Panc1 (cell line): ENCODE measurements around the gene TREML4. TPM values are rescaled to one million over a fixed set of nuclear protein-coding genes. Genes with fewer than 3 reads are reported as not detected.
A peak's percentile ranks its signal among the peaks of the same experiment; 100 is the strongest.

Experiments
- ATAC-seq: fragments of 200-7000 bp; cut with Tn5 transposase; 2 replicates; pipeline ENCODE4 v1.9.1; 2020; ENCODE audit warnings: mild to moderate bottlenecking, moderate library complexity
- BruUV-seq: library from RNA; stranded (reverse); fragments of 400-500 nt; replicated peaks from 2 replicates; lab custom pipeline; 2021; lab: Mats Ljungman, UMichigan
- CTCF ChIA-PET: fragments of 300-600 bp; sonication (Branson Sonifier 250); formaldehyde crosslinking; loops from one replicate; lab custom pipeline; 2022; ENCODE audit warnings: antibody characterized with exemption; lab: Charles Lee
- POLR2A ChIA-PET: fragments of 300-600 bp; sonication (Branson Sonifier 250); formaldehyde crosslinking; loops from one replicate; lab custom pipeline; 2022; ENCODE audit warnings: antibody characterized with exemption; lab: Charles Lee
- DNase-seq: peaks from one replicate; pipeline ENCODE4 v3.0.0-alpha.2; 2010; ENCODE audit warnings: low read depth, low spot score
- H3K27ac ChIP-seq: 2 replicates; pipeline ENCODE4 v1.5.1; 2011; ENCODE audit warnings: mild to moderate bottlenecking, low read length, inconsistent platforms
- H3K27me3 ChIP-seq: fragments of 200-500 bp; sonication (Bioruptor generic); 2 replicates; pipeline ENCODE4 v1.6.0; 2014; ENCODE audit warnings: low read length, inconsistent platforms; ENCODE audit not compliant: control insufficient read depth, insufficient read depth
- H3K36me3 ChIP-seq: fragments of 200-500 bp; sonication (Bioruptor generic); 2 replicates; pipeline ENCODE4 v1.5.1; 2014; ENCODE audit warnings: inconsistent platforms, mild to moderate bottlenecking, low read length, moderate library complexity; ENCODE audit not compliant: control insufficient read depth, insufficient read depth
- H3K4me1 ChIP-seq: 2 replicates; pipeline ENCODE4 v1.5.1; 2011; ENCODE audit warnings: inconsistent platforms, mild to moderate bottlenecking, low read length, moderate library complexity; ENCODE audit not compliant: control insufficient read depth, insufficient read depth
- H3K4me3 ChIP-seq, 2 experiments: 2 replicates each; pipeline ENCODE4 v1.5.1; 2011 to 2012; ENCODE audit warnings: low read depth in 2 of 2, low read length in 2 of 2, mild to moderate bottlenecking in 2 of 2, inconsistent platforms in 1 of 2, moderate library complexity in 1 of 2
- H3K9me3 ChIP-seq: fragments of 200-500 bp; sonication (Bioruptor generic); 2 replicates; pipeline ENCODE4 v1.5.1; 2014; ENCODE audit warnings: low read depth, mild to moderate bottlenecking, inconsistent platforms, low read length, moderate library complexity; ENCODE audit not compliant: control insufficient read depth, insufficient read depth
- POLR2AphosphoS5 ChIP-seq: IDR thresholded peaks from 2 replicates; pipeline ENCODE4 v1.6.1; 2012; ENCODE audit warnings: mild to moderate bottlenecking, low read depth, low read length, moderate library complexity
- SIN3A ChIP-seq: IDR thresholded peaks from 2 replicates; pipeline ENCODE4 v1.6.1; 2012; ENCODE audit warnings: low read depth, mild to moderate bottlenecking, low read length, moderate library complexity, borderline replicate concordance; ENCODE audit not compliant: insufficient read depth
- TCF7L2 ChIP-seq: IDR thresholded peaks from 2 replicates; pipeline ENCODE4 v1.6.1; 2011; ENCODE audit warnings: mild to moderate bottlenecking, low read depth, low read length, inconsistent platforms
- in situ Hi-C: cut with HindIII; loops from 2 replicates; pipeline ENCODE4 v1.10.0; 2016; ENCODE audit warnings: low sequenced_read_pairs, low pct_unique_long_range_greater_than_20kb
- intact Hi-C: fragments of 100-400 bp; cut with micrococcal nuclease; formaldehyde crosslinking; loops from one replicate; pipeline ENCODE4 v1.10.0; 2022; ENCODE audit not compliant: unreplicated experiment
- total RNA-seq: library from RNA; stranded (reverse); gene quantifications from one replicate; pipeline ENCODE4 v1.2.1, GENCODE V29; 2021; ENCODE audit not compliant: unreplicated experiment
- TF ChIP-seq, protein P1 (sequence below): fragments of 450-650 bp; IDR thresholded peaks from 2 replicates; pipeline ENCODE4 v1.5.1; 2017; ENCODE audit warnings: mild to moderate bottlenecking
- TF ChIP-seq, protein P2 (sequence below), 2 experiments: IDR thresholded peaks; 2 replicates each; pipeline ENCODE4 v1.6.1; 2011 to 2012; ENCODE audit warnings: low read depth in 2 of 2, control low read depth in 1 of 2, low read length in 1 of 2, mild to moderate bottlenecking in 1 of 2, moderate library complexity in 1 of 2; ENCODE audit not compliant: insufficient read depth in 1 of 2

TREML4 gene
- total RNA-seq, 1 experiment from 2014 or later: not detected

DNA sequence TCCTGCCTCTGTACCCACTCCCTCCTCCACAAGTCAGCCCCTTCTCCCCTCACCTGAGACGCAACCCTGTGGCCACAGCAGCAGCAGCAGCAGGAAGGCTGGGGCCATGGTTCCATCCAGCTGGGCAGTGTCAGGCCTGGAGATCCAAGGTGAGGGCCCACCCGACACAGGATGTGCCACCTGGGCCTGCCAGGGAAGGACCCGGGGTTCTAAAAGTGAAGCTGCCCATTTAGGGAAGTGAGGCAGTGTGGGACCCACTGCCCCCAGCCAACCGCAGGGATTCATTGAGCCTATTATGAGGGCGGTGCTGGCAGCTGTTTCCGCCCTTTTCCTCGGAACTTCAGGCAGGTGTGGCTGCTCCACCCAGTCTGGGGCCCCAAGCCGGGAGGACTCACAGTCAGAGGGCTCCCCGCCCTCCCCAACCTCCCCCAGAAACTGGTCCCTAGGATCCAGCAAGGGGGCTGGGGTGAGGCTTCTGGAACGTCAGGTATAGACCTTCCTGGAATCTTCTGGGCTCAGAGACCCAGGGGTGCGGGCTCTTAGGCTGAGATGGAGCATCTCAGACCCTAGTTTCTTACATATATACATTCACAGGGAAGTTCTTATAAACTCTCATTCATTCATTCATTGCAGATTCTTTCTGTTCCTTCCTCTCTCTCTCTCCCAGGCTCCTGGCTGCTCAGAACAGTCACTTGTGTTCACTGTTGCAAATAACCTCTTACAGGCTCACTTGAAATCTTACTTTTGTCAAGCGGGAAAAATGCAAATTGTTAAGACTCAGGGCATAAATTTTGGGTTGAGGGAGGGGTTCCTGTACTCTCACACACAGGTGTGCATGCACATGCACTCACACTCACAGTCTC, 27.0 kb upstream of the TREML4 start, which contains the start of gene TREML2:
TREML2 (minus strand) TSS at position 249 of the 863 bp plus-strand sequence; CDS start at position 108, 141 bp downstream.
- Histone ChIP-seq H3K9me3 (no peaks in the 10 kb centered on the region), H3K27ac (no peak within 1 kb of the TSS), H3K4me3 (no peak within 1 kb of the TSS), H3K36me3 (no peaks in the 10 kb centered on the region), H3K4me1 (no peaks in the 10 kb centered on the region), H3K27me3 (peaks cover 8% of the 10 kb centered on the region)
- peak; percentile 30; the same call in 1 of the 2 replicates for ATAC-seq
- BruUV-seq: no TSS peak
- TF ChIP-seq, protein P1, sequence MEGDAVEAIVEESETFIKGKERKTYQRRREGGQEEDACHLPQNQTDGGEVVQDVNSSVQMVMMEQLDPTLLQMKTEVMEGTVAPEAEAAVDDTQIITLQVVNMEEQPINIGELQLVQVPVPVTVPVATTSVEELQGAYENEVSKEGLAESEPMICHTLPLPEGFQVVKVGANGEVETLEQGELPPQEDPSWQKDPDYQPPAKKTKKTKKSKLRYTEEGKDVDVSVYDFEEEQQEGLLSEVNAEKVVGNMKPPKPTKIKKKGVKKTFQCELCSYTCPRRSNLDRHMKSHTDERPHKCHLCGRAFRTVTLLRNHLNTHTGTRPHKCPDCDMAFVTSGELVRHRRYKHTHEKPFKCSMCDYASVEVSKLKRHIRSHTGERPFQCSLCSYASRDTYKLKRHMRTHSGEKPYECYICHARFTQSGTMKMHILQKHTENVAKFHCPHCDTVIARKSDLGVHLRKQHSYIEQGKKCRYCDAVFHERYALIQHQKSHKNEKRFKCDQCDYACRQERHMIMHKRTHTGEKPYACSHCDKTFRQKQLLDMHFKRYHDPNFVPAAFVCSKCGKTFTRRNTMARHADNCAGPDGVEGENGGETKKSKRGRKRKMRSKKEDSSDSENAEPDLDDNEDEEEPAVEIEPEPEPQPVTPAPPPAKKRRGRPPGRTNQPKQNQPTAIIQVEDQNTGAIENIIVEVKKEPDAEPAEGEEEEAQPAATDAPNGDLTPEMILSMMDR: no peak
- TF ChIP-seq TCF7L2 (no peak), POLR2AphosphoS5 (no peak), SIN3A (no peak)
- TF ChIP-seq, protein P2, sequence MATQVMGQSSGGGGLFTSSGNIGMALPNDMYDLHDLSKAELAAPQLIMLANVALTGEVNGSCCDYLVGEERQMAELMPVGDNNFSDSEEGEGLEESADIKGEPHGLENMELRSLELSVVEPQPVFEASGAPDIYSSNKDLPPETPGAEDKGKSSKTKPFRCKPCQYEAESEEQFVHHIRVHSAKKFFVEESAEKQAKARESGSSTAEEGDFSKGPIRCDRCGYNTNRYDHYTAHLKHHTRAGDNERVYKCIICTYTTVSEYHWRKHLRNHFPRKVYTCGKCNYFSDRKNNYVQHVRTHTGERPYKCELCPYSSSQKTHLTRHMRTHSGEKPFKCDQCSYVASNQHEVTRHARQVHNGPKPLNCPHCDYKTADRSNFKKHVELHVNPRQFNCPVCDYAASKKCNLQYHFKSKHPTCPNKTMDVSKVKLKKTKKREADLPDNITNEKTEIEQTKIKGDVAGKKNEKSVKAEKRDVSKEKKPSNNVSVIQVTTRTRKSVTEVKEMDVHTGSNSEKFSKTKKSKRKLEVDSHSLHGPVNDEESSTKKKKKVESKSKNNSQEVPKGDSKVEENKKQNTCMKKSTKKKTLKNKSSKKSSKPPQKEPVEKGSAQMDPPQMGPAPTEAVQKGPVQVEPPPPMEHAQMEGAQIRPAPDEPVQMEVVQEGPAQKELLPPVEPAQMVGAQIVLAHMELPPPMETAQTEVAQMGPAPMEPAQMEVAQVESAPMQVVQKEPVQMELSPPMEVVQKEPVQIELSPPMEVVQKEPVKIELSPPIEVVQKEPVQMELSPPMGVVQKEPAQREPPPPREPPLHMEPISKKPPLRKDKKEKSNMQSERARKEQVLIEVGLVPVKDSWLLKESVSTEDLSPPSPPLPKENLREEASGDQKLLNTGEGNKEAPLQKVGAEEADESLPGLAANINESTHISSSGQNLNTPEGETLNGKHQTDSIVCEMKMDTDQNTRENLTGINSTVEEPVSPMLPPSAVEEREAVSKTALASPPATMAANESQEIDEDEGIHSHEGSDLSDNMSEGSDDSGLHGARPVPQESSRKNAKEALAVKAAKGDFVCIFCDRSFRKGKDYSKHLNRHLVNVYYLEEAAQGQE (IDR thresholded peaks at IDR 0.05; ENCODE audit: insufficient read depth in 1 of 2, low read depth in 2 of 2, low read length in 1 of 2): no peak
- ChIA-PET CTCF (no interaction called here), POLR2A (no interaction called here)
- no peak for DNase-seq
- intact Hi-C loops: no loop called here
- in situ Hi-C loops: no loop called here

DNA sequence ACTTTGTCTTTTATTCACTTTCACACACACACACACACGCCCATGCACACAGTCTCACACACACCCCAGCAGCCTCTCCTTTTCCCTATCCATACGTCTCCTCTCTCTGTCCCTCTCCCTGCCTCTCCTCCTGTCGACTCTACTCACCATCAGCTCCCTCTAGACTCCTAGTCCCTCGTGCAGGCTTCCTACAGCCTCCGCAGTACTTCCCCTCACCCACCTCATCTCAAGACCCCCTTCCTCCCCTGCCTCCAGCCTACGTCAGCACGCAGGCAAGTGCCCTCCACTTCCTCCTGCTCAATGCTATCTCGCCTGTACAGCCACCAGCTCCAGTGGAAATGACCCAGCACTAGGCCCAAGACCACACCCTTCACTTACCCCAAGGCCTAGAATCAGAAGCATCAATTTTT, 26.4 kb upstream of the TREML4 start:
- no peak overlapping the region for H3K27ac ChIP-seq
- TF ChIP-seq TCF7L2 (no peak), SIN3A (no peak), POLR2AphosphoS5 (no peak)
- TF ChIP-seq, protein P2 (IDR thresholded peaks at IDR 0.05; ENCODE audit: insufficient read depth in 1 of 2, low read depth in 2 of 2, low read length in 1 of 2): no peak
- TF ChIP-seq, protein P1: no peak
- no peak overlapping the region for H3K4me3 ChIP-seq
- H3K36me3 ChIP-seq: no peaks in the 10 kb centered on the region
- BruUV-seq: no TSS peak
- ATAC-seq (no peak), DNase-seq (no peak)
- ChIA-PET POLR2A (no interaction called here), CTCF (no interaction called here)
- intact Hi-C loops (no loop called here), in situ Hi-C loops (no loop called here)
- H3K9me3 ChIP-seq: no peaks in the 10 kb centered on the region
- no peaks in the 10 kb centered on the region for H3K4me1 ChIP-seq
- H3K27me3 ChIP-seq: peaks cover 4% of the 10 kb centered on the region
